ENCODE results near the gene IRF1. TPM values are rescaled to one million over a fixed set of nuclear protein-coding genes. Genes with fewer than 3 reads are reported as not detected.

The IRF1 gene
- total RNA-seq, 1 experiment from 2014 or later, result 48.9 TPM

DNA sequence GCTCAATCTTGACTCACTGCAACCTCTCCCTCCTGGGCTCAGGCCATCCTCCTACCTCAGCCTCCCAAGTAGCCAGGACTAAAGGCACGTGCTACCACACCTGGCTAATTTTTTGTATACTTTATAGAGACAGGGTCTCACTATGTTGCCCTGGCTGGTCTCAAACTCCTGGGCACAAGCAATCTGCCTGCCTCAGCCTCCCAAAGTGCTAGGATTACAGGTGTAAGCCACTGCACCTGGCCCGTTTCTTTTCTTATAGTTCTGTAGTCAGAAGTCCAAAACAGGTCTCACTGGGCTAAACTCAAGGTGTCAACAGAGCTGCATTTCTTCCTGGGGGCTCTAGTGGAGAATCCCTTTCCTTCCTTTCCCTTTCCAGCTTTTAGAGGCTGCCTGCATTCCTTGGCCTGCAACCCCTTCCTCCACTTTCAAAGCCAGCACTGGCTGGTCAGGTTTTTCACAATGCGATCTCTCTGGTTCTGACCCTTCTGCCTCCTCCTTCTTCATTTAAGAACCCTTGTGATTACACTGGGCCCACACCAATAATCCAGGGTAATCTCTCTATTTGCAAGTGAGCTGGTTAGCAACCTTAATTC lies 16.3 kb downstream of the IRF1 start:
- BruUV-seq (replicated peaks), result no TSS peak
- DNase-seq (ENCODE audit: low read depth, low spot score) (no peak), ATAC-seq (no peak)
- Histone ChIP-seq H3K27ac (ENCODE audit: low read length) (no peak overlapping the region), H3K9me3 (ENCODE audit: control insufficient read depth, insufficient read depth, low read depth, low read length) (no peaks in the 10 kb centered on the region), H3K36me3 (ENCODE audit: control insufficient read depth, insufficient read depth, low read length) (no peaks in the 10 kb centered on the region), H3K27me3 (ENCODE audit: control insufficient read depth, insufficient read depth, low read length) (no peaks in the 10 kb centered on the region), H3K4me1 (ENCODE audit: control insufficient read depth, insufficient read depth, low read length) (peaks cover 19% of the 10 kb centered on the region), H3K4me3 (ENCODE audit: low read depth in 2 of 2, low read length in 2 of 2) (no peak overlapping the region)
- CTCF ChIA-PET, result no interaction called here
- intact Hi-C loops (cut with micrococcal nuclease; ENCODE audit: unreplicated experiment) (no loop called here), in situ Hi-C loops (cut with HindIII; ENCODE audit: low pct_unique_long_range_greater_than_20kb, low sequenced_read_pairs) (no loop called here)
- POLR2A ChIA-PET, result interaction anchor here (0.5 to 1.2 kb wide), 3 partner anchors 14 to 22 kb away, joined by 3 read pairs; partner anchors contain the start of gene IRF1
- TF ChIP-seq, protein P1, sequence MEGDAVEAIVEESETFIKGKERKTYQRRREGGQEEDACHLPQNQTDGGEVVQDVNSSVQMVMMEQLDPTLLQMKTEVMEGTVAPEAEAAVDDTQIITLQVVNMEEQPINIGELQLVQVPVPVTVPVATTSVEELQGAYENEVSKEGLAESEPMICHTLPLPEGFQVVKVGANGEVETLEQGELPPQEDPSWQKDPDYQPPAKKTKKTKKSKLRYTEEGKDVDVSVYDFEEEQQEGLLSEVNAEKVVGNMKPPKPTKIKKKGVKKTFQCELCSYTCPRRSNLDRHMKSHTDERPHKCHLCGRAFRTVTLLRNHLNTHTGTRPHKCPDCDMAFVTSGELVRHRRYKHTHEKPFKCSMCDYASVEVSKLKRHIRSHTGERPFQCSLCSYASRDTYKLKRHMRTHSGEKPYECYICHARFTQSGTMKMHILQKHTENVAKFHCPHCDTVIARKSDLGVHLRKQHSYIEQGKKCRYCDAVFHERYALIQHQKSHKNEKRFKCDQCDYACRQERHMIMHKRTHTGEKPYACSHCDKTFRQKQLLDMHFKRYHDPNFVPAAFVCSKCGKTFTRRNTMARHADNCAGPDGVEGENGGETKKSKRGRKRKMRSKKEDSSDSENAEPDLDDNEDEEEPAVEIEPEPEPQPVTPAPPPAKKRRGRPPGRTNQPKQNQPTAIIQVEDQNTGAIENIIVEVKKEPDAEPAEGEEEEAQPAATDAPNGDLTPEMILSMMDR (IDR thresholded peaks at IDR 0.05), result no peak
- TF ChIP-seq, protein P2, sequence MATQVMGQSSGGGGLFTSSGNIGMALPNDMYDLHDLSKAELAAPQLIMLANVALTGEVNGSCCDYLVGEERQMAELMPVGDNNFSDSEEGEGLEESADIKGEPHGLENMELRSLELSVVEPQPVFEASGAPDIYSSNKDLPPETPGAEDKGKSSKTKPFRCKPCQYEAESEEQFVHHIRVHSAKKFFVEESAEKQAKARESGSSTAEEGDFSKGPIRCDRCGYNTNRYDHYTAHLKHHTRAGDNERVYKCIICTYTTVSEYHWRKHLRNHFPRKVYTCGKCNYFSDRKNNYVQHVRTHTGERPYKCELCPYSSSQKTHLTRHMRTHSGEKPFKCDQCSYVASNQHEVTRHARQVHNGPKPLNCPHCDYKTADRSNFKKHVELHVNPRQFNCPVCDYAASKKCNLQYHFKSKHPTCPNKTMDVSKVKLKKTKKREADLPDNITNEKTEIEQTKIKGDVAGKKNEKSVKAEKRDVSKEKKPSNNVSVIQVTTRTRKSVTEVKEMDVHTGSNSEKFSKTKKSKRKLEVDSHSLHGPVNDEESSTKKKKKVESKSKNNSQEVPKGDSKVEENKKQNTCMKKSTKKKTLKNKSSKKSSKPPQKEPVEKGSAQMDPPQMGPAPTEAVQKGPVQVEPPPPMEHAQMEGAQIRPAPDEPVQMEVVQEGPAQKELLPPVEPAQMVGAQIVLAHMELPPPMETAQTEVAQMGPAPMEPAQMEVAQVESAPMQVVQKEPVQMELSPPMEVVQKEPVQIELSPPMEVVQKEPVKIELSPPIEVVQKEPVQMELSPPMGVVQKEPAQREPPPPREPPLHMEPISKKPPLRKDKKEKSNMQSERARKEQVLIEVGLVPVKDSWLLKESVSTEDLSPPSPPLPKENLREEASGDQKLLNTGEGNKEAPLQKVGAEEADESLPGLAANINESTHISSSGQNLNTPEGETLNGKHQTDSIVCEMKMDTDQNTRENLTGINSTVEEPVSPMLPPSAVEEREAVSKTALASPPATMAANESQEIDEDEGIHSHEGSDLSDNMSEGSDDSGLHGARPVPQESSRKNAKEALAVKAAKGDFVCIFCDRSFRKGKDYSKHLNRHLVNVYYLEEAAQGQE (IDR thresholded peaks at IDR 0.05; ENCODE audit: insufficient read depth in 1 of 2, low read depth in 2 of 2, low read length in 1 of 2), result no peak
- no peak for TF ChIP-seq TCF7L2 (IDR thresholded peaks at IDR 0.05; ENCODE audit: low read depth, low read length)
- TF ChIP-seq POLR2AphosphoS5 (IDR thresholded peaks at IDR 0.05; ENCODE audit: low read depth, low read length), result no peak
- no peak for TF ChIP-seq SIN3A (IDR thresholded peaks at IDR 0.05; ENCODE audit: borderline replicate concordance, insufficient read depth, low read depth, low read length)

DNA sequence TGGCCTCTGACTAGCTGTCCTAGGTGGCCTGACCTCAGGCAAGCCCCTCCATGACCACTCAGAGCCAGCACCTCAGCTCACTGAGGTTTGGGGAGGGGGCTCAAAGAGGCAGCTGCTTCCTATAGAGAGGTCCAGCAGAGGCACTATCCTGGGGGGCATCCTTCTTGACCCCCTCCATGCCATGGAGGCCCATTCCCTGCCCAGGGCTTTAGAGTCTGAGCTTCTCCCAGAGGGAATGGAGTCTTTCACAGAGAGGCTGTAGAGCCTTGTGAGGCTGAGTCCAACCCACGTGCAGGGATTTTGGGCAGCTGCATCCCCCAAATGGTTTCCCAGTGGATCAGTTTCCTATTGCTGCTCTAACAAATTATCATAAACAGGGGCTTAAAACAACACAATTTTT lies 16.9 kb downstream of the IRF1 start:
- Histone ChIP-seq H3K36me3 (ENCODE audit: control insufficient read depth, insufficient read depth, low read length) (no peaks in the 10 kb centered on the region), H3K4me1 (ENCODE audit: control insufficient read depth, insufficient read depth, low read length) (peaks cover 19% of the 10 kb centered on the region), H3K9me3 (ENCODE audit: control insufficient read depth, insufficient read depth, low read depth, low read length) (no peaks in the 10 kb centered on the region), H3K4me3 (ENCODE audit: low read depth in 2 of 2, low read length in 2 of 2) (no peak overlapping the region), H3K27ac (ENCODE audit: low read length) (no peak overlapping the region), H3K27me3 (ENCODE audit: control insufficient read depth, insufficient read depth, low read length) (no peaks in the 10 kb centered on the region)
- intact Hi-C loops (cut with micrococcal nuclease; ENCODE audit: unreplicated experiment), result no loop called here
- ChIA-PET CTCF (no interaction called here), POLR2A (interaction anchor here (0.5 to 1.0 kb wide), 2 partner anchors 17 to 23 kb away, joined by 3 read pairs; partner anchors contain the start of gene IRF1)
- no peak for TF ChIP-seq POLR2AphosphoS5 (IDR thresholded peaks at IDR 0.05; ENCODE audit: low read depth, low read length)
- TF ChIP-seq TCF7L2 (IDR thresholded peaks at IDR 0.05; ENCODE audit: low read depth, low read length), result no peak
- TF ChIP-seq, protein P1 (IDR thresholded peaks at IDR 0.05), result no peak
- TF ChIP-seq SIN3A (IDR thresholded peaks at IDR 0.05; ENCODE audit: borderline replicate concordance, insufficient read depth, low read depth, low read length), result no peak
- TF ChIP-seq, protein P2 (IDR thresholded peaks at IDR 0.05; ENCODE audit: insufficient read depth in 1 of 2, low read depth in 2 of 2, low read length in 1 of 2), result no peak
- no TSS peak for BruUV-seq (replicated peaks)
- DNase-seq (ENCODE audit: low read depth, low spot score) (no peak), ATAC-seq (no peak)
- in situ Hi-C loops (cut with HindIII; ENCODE audit: low pct_unique_long_range_greater_than_20kb, low sequenced_read_pairs), result no loop called here
